NOMO-1 treated with DMSO at 0.1 percent for 48 hours (cell line): Measurements from ENCODE around the gene RCOR2.
"Not testable (repeated sequence)": the region's sequence is repeated elsewhere in the genome, so short reads cannot be mapped to it uniquely, and the experiment has no call there.

Experiments
- DNase-seq: peaks from one replicate; lab custom pipeline; 2025; ENCODE audit not compliant: unreplicated experiment; lab: John Stamatoyannopoulos, UW

Gene RCOR2

GRCh38 chr11:63879598-63880402 lies 37.2 kb downstream of the RCOR2 start:
- DNase-seq: no peak

GRCh38 chr11:63877658-63878241 lies 39.2 kb downstream of the RCOR2 start:
- DNase-seq: no peak

- DNase-seq: no peak
Observed at GRCh38 chr11:63876616-63877015, 40.3 kb downstream of the RCOR2 start.

- DNase-seq: no peak
Observed at GRCh38 chr11:63875506-63876065, 41.4 kb downstream of the RCOR2 start.

GRCh38 chr11:63874511-63874910 lies 42.5 kb downstream of the RCOR2 start:
- DNase-seq: no peak

- DNase-seq: no peak
Observed at GRCh38 chr11:63873311-63873710, 43.7 kb downstream of the RCOR2 start.

GRCh38 chr11:63872800-63873197 lies 44.2 kb downstream of the RCOR2 start:
- DNase-seq: no peak

- peak; percentile 99 for DNase-seq
Observed at GRCh38 chr11:63871962-63872799, 44.8 kb downstream of the RCOR2 start.

- DNase-seq: no peak
Observed at GRCh38 chr11:63870351-63871140, 46.4 kb downstream of the RCOR2 start.

- peak; percentile 20 for DNase-seq
Observed at GRCh38 chr11:63869683-63870082, 47.3 kb downstream of the RCOR2 start.

GRCh38 chr11:63869171-63869591 lies 47.8 kb downstream of the RCOR2 start:
- no peak for DNase-seq

- no peak for DNase-seq
Observed at GRCh38 chr11:63868399-63869064, 48.4 kb downstream of the RCOR2 start.

GRCh38 chr11:63867511-63867910 lies 49.5 kb downstream of the RCOR2 start:
- DNase-seq: no peak

- peak; percentile 81 for DNase-seq
Observed at GRCh38 chr11:63866211-63866610, 50.8 kb downstream of the RCOR2 start.

GRCh38 chr11:63863620-63864019 lies 53.3 kb downstream of the RCOR2 start:
- DNase-seq: not testable (repeated sequence)

- peak; percentile 41 for DNase-seq
Observed at GRCh38 chr11:63862923-63863322, 54.0 kb downstream of the RCOR2 start.
